ENCODE results near the gene THRA. TPM values are rescaled to one million over a fixed set of nuclear protein-coding genes. Genes with fewer than 3 reads are reported as not detected.

The THRA gene
- polyA plus RNA-seq, 4 donors: 22.4 to 67.5 (median 43.4) TPM

GRCh38 chr17:40100419-40100668, 37.6 kb downstream of the THRA start, which contains the start of gene NR1D1:
TSS of gene NR1D1 (minus strand) at chr17:40100589. CDS start at chr17:40100094, 495 bp downstream.
- 0 to 1% (median 0%) methylated on average over 16 of the region's 16 CpGs for WGBS, 3 donors
- DNase-seq (no peak), FAIRE-seq (no peak)
- Histone ChIP-seq H3K27ac (ENCODE audit: low read depth in 1 of 3, low read length in 2 of 3) (peak within 1 kb of the TSS; percentile 86 to 96 (median 96)), H3K4me1 (ENCODE audit: control insufficient read depth in 3 of 3, insufficient read depth in 2 of 3, low read depth in 1 of 3, low read length in 2 of 3) (peaks cover 11 to 82% (median 24%) of the 10 kb centered on the region in 3 donors), H3K36me3 (ENCODE audit: control insufficient read depth in 3 of 3, insufficient read depth in 2 of 3, low read depth in 1 of 3, low read length in 3 of 3) (peaks cover 0 to 22% (median 8%) of the 10 kb centered on the region in 3 donors), H3K9me3 (ENCODE audit: control insufficient read depth in 2 of 2, insufficient read depth in 1 of 2, low read depth in 1 of 2, low read length in 1 of 2) (no peaks in the 10 kb centered on the region), H3K27me3 (ENCODE audit: control insufficient read depth in 3 of 3, insufficient read depth in 3 of 3, low read length in 3 of 3) (no peaks in the 10 kb centered on the region), H3K4me3 (ENCODE audit: low read depth in 1 of 3, low read length in 3 of 3) (peak within 1 kb of the TSS; percentile 62 to 68 (median 66))

GRCh38 chr17:40100669-40101366, 38.1 kb downstream of the THRA start:
- H3K27me3 ChIP-seq (ENCODE audit: control insufficient read depth in 3 of 3, insufficient read depth in 3 of 3, low read length in 3 of 3): no peaks in the 10 kb centered on the region
- peak overlapping the region; percentile 86 to 96 (median 92) for H3K27ac ChIP-seq (ENCODE audit: low read depth in 1 of 3, low read length in 2 of 3)
- WGBS, 3 donors: 0 to 1% (median 1%) methylated on average over 24 to 25 of the region's 25 CpGs
- H3K4me1 ChIP-seq (ENCODE audit: control insufficient read depth in 3 of 3, insufficient read depth in 2 of 3, low read depth in 1 of 3, low read length in 2 of 3): peaks cover 8 to 82% (median 26%) of the 10 kb centered on the region in 3 donors
- no peaks in the 10 kb centered on the region for H3K9me3 ChIP-seq (ENCODE audit: control insufficient read depth in 2 of 2, insufficient read depth in 1 of 2, low read depth in 1 of 2, low read length in 1 of 2)
- H3K4me3 ChIP-seq (ENCODE audit: low read depth in 1 of 3, low read length in 3 of 3): peak overlapping the region in 2 of 3 donors; percentile 62 to 66
- no peak for FAIRE-seq
- peak; percentile 98 to 99 for DNase-seq
- peaks cover 0 to 17% (median 7%) of the 10 kb centered on the region in 3 donors for H3K36me3 ChIP-seq (ENCODE audit: control insufficient read depth in 3 of 3, insufficient read depth in 2 of 3, low read depth in 1 of 3, low read length in 3 of 3)

- Histone ChIP-seq H3K9me3 (ENCODE audit: control insufficient read depth in 2 of 2, insufficient read depth in 1 of 2, low read depth in 1 of 2, low read length in 1 of 2) (no peaks in the 10 kb centered on the region), H3K36me3 (ENCODE audit: control insufficient read depth in 3 of 3, insufficient read depth in 2 of 3, low read depth in 1 of 3, low read length in 3 of 3) (peaks cover 0 to 9% (median 3%) of the 10 kb centered on the region in 3 donors), H3K4me3 (ENCODE audit: low read depth in 1 of 3, low read length in 3 of 3) (no peak overlapping the region), H3K27me3 (ENCODE audit: control insufficient read depth in 3 of 3, insufficient read depth in 3 of 3, low read length in 3 of 3) (no peaks in the 10 kb centered on the region), H3K27ac (ENCODE audit: low read depth in 1 of 3, low read length in 2 of 3) (peak overlapping the region; percentile 86 to 96 (median 92)), H3K4me1 (ENCODE audit: control insufficient read depth in 3 of 3, insufficient read depth in 2 of 3, low read depth in 1 of 3, low read length in 2 of 3) (peaks cover 8 to 77% (median 28%) of the 10 kb centered on the region in 3 donors)
- 66 to 69% (median 69%) methylated on average over 16 of the region's 16 CpGs for WGBS, 3 donors
- DNase-seq (no peak), FAIRE-seq (no peak)
These were observed 38.8 kb downstream of the THRA start for GRCh38 chr17:40101367-40102210.

- H3K4me3 ChIP-seq (ENCODE audit: low read depth in 1 of 3, low read length in 3 of 3): no peak overlapping the region
- WGBS, 3 donors: 32 to 43% (median 39%) methylated on average over 3 of the region's 3 CpGs
- FAIRE-seq: no peak
- peaks cover 8 to 72% (median 23%) of the 10 kb centered on the region in 3 donors for H3K4me1 ChIP-seq (ENCODE audit: control insufficient read depth in 3 of 3, insufficient read depth in 2 of 3, low read depth in 1 of 3, low read length in 2 of 3)
- no peaks in the 10 kb centered on the region for H3K36me3 ChIP-seq (ENCODE audit: control insufficient read depth in 3 of 3, insufficient read depth in 2 of 3, low read depth in 1 of 3, low read length in 3 of 3)
- H3K27ac ChIP-seq (ENCODE audit: low read depth in 1 of 3, low read length in 2 of 3): peak overlapping the region; percentile 53 to 80 (median 63)
- H3K27me3 ChIP-seq (ENCODE audit: control insufficient read depth in 3 of 3, insufficient read depth in 3 of 3, low read length in 3 of 3): no peaks in the 10 kb centered on the region
- peak in 1 of 2 donors; percentile 65 for DNase-seq
- no peaks in the 10 kb centered on the region for H3K9me3 ChIP-seq (ENCODE audit: control insufficient read depth in 2 of 2, insufficient read depth in 1 of 2, low read depth in 1 of 2, low read length in 1 of 2)
These were observed 40.4 kb downstream of the THRA start for GRCh38 chr17:40103071-40103661.

- DNase-seq (no peak), FAIRE-seq (no peak)
- Histone ChIP-seq H3K27ac (ENCODE audit: low read depth in 1 of 3, low read length in 2 of 3) (peak overlapping the region; percentile 53 to 80 (median 63)), H3K27me3 (ENCODE audit: control insufficient read depth in 3 of 3, insufficient read depth in 3 of 3, low read length in 3 of 3) (no peaks in the 10 kb centered on the region), H3K36me3 (ENCODE audit: control insufficient read depth in 3 of 3, insufficient read depth in 2 of 3, low read depth in 1 of 3, low read length in 3 of 3) (no peaks in the 10 kb centered on the region), H3K4me1 (ENCODE audit: control insufficient read depth in 3 of 3, insufficient read depth in 2 of 3, low read depth in 1 of 3, low read length in 2 of 3) (peaks cover 8 to 72% (median 23%) of the 10 kb centered on the region in 3 donors), H3K4me3 (ENCODE audit: low read depth in 1 of 3, low read length in 3 of 3) (no peak overlapping the region), H3K9me3 (ENCODE audit: control insufficient read depth in 2 of 2, insufficient read depth in 1 of 2, low read depth in 1 of 2, low read length in 1 of 2) (no peaks in the 10 kb centered on the region)
- 6 to 17% (median 14%) methylated on average over 1 to 2 of the region's 2 CpGs for WGBS, 3 donors
These were observed 40.9 kb downstream of the THRA start for GRCh38 chr17:40103688-40104087.

GRCh38 chr17:40104594-40105486, 42.1 kb downstream of the THRA start:
- Histone ChIP-seq H3K27ac (ENCODE audit: low read depth in 1 of 3, low read length in 2 of 3) (peak overlapping the region in 1 of 3 donors; percentile 80), H3K9me3 (ENCODE audit: control insufficient read depth in 2 of 2, insufficient read depth in 1 of 2, low read depth in 1 of 2, low read length in 1 of 2) (no peaks in the 10 kb centered on the region), H3K27me3 (ENCODE audit: control insufficient read depth in 3 of 3, insufficient read depth in 3 of 3, low read length in 3 of 3) (no peaks in the 10 kb centered on the region), H3K36me3 (ENCODE audit: control insufficient read depth in 3 of 3, insufficient read depth in 2 of 3, low read depth in 1 of 3, low read length in 3 of 3) (no peaks in the 10 kb centered on the region), H3K4me3 (ENCODE audit: low read depth in 1 of 3, low read length in 3 of 3) (no peak overlapping the region), H3K4me1 (ENCODE audit: control insufficient read depth in 3 of 3, insufficient read depth in 2 of 3, low read depth in 1 of 3, low read length in 2 of 3) (peaks cover 9 to 75% (median 30%) of the 10 kb centered on the region in 3 donors)
- FAIRE-seq (no peak), DNase-seq (no peak)
- WGBS, 3 donors: 56 to 65% (median 62%) methylated on average over 3 of the region's 3 CpGs

- DNase-seq (no peak), FAIRE-seq (no peak)
- H3K27me3 ChIP-seq (ENCODE audit: control insufficient read depth in 3 of 3, insufficient read depth in 3 of 3, low read length in 3 of 3): no peaks in the 10 kb centered on the region
- H3K4me3 ChIP-seq (ENCODE audit: low read depth in 1 of 3, low read length in 3 of 3): no peak overlapping the region
- H3K27ac ChIP-seq (ENCODE audit: low read depth in 1 of 3, low read length in 2 of 3): peak overlapping the region in 2 of 3 donors; percentile 78 to 80
- no peaks in the 10 kb centered on the region for H3K36me3 ChIP-seq (ENCODE audit: control insufficient read depth in 3 of 3, insufficient read depth in 2 of 3, low read depth in 1 of 3, low read length in 3 of 3)
- 71 to 87% (median 83%) methylated on average over 5 of the region's 5 CpGs for WGBS, 3 donors
- H3K4me1 ChIP-seq (ENCODE audit: control insufficient read depth in 3 of 3, insufficient read depth in 2 of 3, low read depth in 1 of 3, low read length in 2 of 3): peaks cover 16 to 75% (median 42%) of the 10 kb centered on the region in 3 donors
- H3K9me3 ChIP-seq (ENCODE audit: control insufficient read depth in 2 of 2, insufficient read depth in 1 of 2, low read depth in 1 of 2, low read length in 1 of 2): no peaks in the 10 kb centered on the region
These were observed 43.3 kb downstream of the THRA start for GRCh38 chr17:40105861-40106759.
